GM19438 (cell line): ENCODE measurements around the gene IFIH1.

Experiments used
- ATAC-seq: cut with Tn5 transposase; IDR thresholded peaks from one replicate; pipeline ENCODE4 v1.9.1; 2021; ENCODE audit warnings: low read depth; ENCODE audit not compliant: unreplicated experiment

The IFIH1 gene

DNA sequence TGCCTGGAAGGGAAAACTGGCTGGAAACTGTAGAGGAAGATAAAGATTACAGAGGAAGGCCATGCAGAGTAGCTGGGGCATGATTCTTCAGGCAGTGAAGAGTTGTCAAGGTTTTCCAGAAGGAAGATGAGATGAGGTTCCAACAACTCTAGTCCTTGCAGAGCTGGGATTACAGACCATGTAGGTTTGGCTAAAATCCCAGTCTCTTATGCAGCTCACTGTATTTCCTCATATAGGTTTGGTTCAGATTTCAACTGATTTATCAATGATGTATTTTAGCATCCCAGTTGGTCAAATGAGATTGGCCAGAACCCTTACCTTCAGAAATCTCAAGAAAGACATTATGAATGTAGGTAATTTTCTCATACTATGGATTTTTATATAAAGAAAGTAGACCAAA is 91.6 kb downstream of the IFIH1 start:
- no peak for ATAC-seq

DNA sequence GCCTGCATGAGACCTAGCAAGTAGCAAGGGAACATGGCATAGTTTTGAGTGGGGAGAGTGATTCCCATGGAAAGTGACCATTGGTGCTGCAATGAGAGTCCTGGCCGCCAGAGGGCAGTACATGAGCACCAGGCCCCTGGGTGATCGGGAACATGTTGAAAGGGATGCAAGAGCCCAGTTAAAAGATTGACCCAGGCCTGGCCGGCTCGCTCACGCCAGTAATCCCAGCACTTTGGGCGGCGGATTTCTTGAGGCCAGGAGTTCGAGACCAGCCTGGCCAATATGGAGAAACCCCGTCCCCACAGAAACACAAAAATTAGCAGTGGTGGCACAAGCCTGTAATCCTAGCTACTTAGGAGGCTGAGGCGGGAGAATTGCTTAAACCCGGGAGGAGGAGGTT is 97.4 kb downstream of the IFIH1 start:
- ATAC-seq: peak; percentile 95

DNA sequence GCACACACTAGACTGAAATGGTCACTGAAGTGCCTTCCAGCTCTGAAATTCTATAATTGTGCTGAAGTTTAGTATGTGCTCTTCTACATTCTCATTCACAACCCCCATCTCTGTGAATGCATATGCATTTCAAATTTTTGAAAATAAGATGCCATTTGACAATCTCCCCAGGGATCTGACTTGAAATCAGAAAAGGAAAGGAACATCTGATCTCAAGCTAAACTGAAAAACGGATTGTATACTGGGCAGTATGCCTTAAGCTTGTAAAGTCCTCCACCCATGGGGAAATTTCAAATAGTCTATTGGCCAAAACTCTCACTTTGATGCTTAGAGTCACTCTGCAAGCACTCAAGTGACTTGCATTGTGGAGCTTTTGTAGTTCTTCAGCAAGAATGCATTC is 98.1 kb downstream of the IFIH1 start:
- ATAC-seq: no peak

DNA sequence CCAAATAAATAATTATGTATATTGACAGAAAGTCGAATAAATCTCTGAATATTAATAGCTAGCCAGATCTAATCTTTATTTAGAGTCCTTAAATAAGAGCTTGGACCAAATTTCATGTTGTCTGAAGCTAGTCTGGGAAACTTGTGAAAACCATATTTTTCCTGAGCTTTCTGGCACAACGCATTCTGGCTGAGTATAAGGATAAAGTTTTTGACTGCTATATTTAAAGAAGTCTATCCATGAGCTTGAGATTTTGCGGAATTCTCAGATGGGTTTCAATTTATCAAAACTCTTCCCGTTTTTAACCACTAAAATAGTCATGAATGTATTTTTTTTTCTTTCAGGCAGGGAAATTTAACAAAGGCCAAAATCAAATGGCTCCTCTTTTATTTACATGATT is 99.1 kb downstream of the IFIH1 start:
- ATAC-seq: no peak

DNA sequence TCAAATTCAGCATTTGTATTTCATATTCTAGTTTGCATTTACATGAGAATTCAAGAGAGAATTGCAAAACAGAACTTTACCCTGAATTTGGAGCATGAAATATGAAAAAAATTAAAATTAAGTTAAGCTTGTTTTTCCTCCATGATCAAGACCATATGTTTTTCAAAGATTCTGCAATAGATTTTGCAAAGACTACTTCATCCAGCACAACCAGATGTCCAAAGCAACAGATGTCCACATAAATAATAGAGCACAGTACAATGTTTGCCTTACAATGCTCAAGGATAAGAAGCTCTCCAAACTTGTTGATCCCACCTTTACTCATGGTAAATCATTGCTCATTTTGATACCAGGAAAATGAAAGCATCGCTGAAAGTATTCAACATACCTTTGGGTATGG is 100.9 kb downstream of the IFIH1 start:
- no peak for ATAC-seq
